ELF-1 (cell line): ENCODE results near the gene OR4D1.

Experiments
- DNase-seq: peaks from one replicate; pipeline ENCODE4 v3.0.0-alpha.2; 2016; ENCODE audit warnings: low read depth, low spot score

OR4D1 gene

DNA sequence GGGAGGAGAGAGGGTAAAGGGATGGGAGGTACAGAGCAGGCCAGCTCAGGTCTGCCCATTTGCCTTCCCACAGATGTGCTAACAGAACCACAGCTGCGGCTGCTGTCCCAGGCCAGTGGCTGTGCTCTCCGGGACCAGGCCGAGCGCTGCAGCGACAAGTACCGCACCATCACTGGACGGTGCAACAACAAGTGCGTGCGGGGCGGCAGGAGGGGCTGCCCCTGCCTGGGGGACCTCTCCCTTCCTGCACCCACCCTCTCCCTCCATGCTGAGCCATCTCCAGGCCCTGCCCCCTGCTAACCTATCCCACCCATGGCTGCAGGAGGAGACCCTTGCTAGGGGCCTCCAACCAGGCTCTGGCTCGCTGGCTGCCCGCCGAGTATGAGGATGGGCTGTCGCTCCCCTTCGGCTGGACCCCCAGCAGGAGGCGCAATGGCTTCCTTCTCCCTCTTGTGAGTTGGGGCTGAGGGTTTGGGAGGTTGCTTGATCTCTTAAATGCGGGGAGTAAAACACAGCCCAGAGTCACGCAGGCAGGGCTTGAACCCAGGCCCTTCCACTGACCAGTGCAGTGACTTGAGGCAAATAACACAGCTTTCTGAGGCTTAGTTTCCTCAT, 45.6 kb downstream of the OR4D1 start:
- peak; percentile 11 for DNase-seq

- no peak for DNase-seq
Observed at GRCh38 chr17:58195518-58196123, 47.4 kb downstream of the OR4D1 start.

- DNase-seq: no peak
Observed at GRCh38 chr17:58196610-58197009, 48.4 kb downstream of the OR4D1 start.

- peak; percentile 84 for DNase-seq
Observed at GRCh38 chr17:58200024-58200633, 51.9 kb downstream of the OR4D1 start.

DNA sequence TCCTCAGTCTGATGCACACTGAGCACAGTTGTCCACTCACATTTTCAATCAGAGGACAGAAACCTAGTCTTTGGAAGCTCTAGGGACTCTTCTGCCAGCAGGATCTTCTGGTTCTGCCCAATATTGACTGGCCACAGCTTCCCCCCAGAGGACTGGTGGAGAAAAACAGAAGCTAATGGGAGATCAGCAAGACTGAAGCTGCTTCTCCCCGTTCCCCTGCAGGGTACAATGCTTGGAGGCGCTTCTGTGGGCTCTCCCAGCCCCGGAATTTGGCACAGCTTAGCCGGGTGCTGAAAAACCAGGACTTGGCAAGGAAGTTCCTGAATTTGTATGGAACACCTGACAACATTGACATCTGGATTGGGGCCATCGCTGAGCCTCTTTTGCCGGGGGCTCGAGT, 54.7 kb downstream of the OR4D1 start:
- DNase-seq: no peak

DNA sequence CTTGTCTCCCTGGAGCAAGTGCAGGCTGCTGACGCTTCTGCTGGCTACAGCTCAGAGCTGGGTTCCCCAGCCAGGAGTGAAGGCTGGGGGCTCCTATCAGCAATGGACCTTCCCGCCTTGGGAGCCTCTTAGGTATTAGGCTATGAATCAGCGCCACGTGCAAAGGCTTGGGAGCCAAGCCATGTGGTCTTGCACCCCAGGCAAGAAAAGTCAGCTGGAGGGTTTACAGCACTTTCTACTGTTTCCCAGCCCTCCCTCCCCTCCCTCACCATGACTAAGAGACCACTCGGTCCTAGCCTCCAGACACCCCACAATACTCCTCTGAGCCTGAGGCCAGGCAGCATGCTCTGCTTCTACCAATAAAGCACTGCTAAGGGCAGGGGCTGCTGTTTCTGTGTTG, 56.6 kb downstream of the OR4D1 start:
- DNase-seq: no peak

DNA sequence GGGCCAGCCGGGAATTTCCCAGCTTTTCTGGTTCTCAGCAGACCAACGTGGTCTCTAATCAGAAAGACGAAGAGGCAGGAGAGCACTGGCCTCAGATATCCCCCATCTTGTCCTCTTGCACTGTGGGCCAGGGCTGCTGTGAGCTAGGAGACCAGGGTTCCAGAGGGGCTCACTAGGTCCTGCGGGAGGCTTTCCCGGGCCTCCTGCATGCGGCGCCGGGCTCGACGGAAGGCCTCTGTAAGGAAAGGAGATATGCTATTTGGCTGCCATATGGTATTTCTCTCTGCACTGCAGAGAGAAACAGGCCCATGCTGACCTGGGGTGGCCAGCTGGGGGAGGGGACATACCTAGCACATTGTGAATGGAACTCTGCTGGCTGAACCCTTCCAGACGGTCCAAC, 57.8 kb downstream of the OR4D1 start:
- no peak for DNase-seq

- DNase-seq: no peak
Observed at GRCh38 chr17:58207451-58207850, 59.3 kb downstream of the OR4D1 start.

DNA sequence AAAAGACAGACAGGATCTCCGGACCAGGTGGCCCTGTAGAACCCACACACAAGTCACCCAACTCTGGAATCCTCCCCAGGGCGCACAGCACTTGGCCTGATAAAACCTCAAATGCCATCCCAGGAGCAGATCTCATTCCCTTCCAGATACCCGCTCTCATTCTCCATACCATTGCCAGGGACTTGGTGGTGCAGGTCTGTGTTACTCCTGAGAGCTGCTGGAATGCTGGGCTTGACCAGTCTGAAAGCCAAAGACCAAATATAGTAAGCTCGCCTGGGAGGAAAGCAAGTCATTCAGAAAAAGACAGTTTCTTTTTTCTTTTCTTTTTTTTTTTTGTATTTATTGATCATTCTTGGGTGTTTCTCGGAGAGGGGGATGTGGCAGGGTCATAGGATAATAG, 60.2 kb downstream of the OR4D1 start:
- DNase-seq: no peak
